Gastroesophageal sphincter (tissue), 3 donors: ENCODE measurements around the gene PLEK2.

ENCODE experiments used
- CTCF ChIP-seq, 4 experiments: fragments of 200-600 bp in 2 of 4; fragments of 450-650 bp in 2 of 4; sonication (generic) in 1 of 4; IDR thresholded peaks; one replicate each; pipeline ENCODE4 v1.5.1; 2017 to 2019; ENCODE audit warnings: antibody characterized with exemption in 4 of 4, mild to moderate bottlenecking in 2 of 4, moderate library complexity in 2 of 4
- POLR2A ChIP-seq, 2 donors: fragments of 450-650 bp; IDR thresholded peaks; one replicate each; pipeline ENCODE4 v1.6.1; 2017; ENCODE audit warnings: antibody characterized with exemption in 2 of 2, mild to moderate bottlenecking in 2 of 2, moderate library complexity in 1 of 2

- peak; percentile 73 to 83 (median 80) for TF ChIP-seq CTCF (IDR thresholded peaks at IDR 0.05)
- no peak for TF ChIP-seq POLR2A (IDR thresholded peaks at IDR 0.05)
These were observed 15.1 kb upstream of the PLEK2 start for GRCh38 chr14:67426983-67427606.
